IMR-90 (cell line): ENCODE data around the gene MAP3K8.

Experiments used
- BHLHE40 ChIP-seq: fragments of 150-350 bp; IDR thresholded peaks from 2 replicates; pipeline ENCODE4 v1.6.1; 2016; ENCODE audit warnings: mild to moderate bottlenecking, low read depth, low read length
- CEBPB ChIP-seq: IDR thresholded peaks from 2 replicates; pipeline ENCODE4 v1.6.1; 2012; ENCODE audit warnings: low read depth, low read length, improper control_type of control experiment
- MXI1 ChIP-seq: IDR thresholded peaks from 2 replicates; pipeline ENCODE4 v1.6.1; 2012; ENCODE audit warnings: low read depth, mild to moderate bottlenecking, low read length, moderate library complexity, borderline replicate concordance
- POLR2A ChIP-seq: IDR thresholded peaks from 2 replicates; pipeline ENCODE4 v1.6.1; 2012; ENCODE audit warnings: mild to moderate bottlenecking, low read depth, low read length
- RCOR1 ChIP-seq: IDR thresholded peaks from 2 replicates; pipeline ENCODE4 v1.6.1; 2012; ENCODE audit warnings: mild to moderate bottlenecking, low read length, improper control_type of control experiment; ENCODE audit not compliant: insufficient replicate concordance
- SMC3 ChIP-seq: fragments of 150-350 bp; IDR thresholded peaks from 2 replicates; pipeline ENCODE4 v1.6.1; 2016; ENCODE audit warnings: low read depth, mild to moderate bottlenecking, antibody characterized with exemption, low read length, moderate library complexity
- TF ChIP-seq, protein P1 (sequence below): conservative IDR thresholded peaks from 2 replicates; pipeline ENCODE4 v1.5.1; 2012; ENCODE audit warnings: mild to moderate bottlenecking, low read depth, low read length, improper control_type of control experiment
- TF ChIP-seq, protein P2 (sequence below): fragments of 150-350 bp; IDR thresholded peaks from 2 replicates; pipeline ENCODE4 v1.6.1; 2017; ENCODE audit warnings: mild to moderate bottlenecking, antibody characterized with exemption, low read length, low read depth

DNA sequence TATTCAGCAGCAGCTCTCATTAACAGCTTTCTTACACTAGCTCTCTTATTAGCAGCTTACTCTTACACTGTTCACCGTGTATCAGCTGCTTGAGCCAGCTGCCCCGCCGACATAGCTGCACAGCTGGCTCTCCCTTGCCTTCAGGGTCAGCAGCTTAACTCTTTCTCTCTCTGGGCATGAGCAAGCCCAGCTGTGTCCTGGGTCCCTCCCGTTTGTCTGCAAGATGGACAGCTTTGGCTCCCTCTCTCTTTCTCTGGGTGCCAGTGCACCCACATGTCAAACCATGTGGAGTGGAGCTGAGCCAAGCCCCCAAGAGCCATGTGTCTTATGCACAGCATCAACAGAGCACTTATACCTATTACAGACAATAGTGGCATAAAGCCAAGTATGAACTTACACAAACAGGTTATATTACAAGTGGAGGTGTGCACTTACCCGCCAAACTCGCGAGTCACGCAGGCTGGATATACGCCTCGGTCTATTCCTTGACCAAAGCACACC lies 49.2 kb upstream of the MAP3K8 start:
- TF ChIP-seq, protein P1, sequence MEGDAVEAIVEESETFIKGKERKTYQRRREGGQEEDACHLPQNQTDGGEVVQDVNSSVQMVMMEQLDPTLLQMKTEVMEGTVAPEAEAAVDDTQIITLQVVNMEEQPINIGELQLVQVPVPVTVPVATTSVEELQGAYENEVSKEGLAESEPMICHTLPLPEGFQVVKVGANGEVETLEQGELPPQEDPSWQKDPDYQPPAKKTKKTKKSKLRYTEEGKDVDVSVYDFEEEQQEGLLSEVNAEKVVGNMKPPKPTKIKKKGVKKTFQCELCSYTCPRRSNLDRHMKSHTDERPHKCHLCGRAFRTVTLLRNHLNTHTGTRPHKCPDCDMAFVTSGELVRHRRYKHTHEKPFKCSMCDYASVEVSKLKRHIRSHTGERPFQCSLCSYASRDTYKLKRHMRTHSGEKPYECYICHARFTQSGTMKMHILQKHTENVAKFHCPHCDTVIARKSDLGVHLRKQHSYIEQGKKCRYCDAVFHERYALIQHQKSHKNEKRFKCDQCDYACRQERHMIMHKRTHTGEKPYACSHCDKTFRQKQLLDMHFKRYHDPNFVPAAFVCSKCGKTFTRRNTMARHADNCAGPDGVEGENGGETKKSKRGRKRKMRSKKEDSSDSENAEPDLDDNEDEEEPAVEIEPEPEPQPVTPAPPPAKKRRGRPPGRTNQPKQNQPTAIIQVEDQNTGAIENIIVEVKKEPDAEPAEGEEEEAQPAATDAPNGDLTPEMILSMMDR = peak; percentile 40
- TF ChIP-seq MXI1 = peak; percentile 75
- TF ChIP-seq SMC3 = peak; percentile 28; the same call in 1 of the 2 replicates
- no peak for TF ChIP-seq POLR2A
- TF ChIP-seq BHLHE40 = no peak
- no peak for TF ChIP-seq RCOR1
- no peak for TF ChIP-seq CEBPB
- TF ChIP-seq, protein P2, sequence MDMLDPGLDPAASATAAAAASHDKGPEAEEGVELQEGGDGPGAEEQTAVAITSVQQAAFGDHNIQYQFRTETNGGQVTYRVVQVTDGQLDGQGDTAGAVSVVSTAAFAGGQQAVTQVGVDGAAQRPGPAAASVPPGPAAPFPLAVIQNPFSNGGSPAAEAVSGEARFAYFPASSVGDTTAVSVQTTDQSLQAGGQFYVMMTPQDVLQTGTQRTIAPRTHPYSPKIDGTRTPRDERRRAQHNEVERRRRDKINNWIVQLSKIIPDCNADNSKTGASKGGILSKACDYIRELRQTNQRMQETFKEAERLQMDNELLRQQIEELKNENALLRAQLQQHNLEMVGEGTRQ = no peak
